GM21786 (cell line): ENCODE measurements around the gene DCANP1.

ENCODE experiments used
- ATAC-seq: cut with Tn5 transposase; IDR thresholded peaks from one replicate; pipeline ENCODE4 v1.9.1; 2021; ENCODE audit not compliant: unreplicated experiment

Gene DCANP1

GRCh38 chr5:135442431-135443160 is 4.6 kb downstream of the DCANP1 start:
- ATAC-seq: no peak

- ATAC-seq: no peak
Observed at GRCh38 chr5:135441919-135442318, 5.2 kb downstream of the DCANP1 start.

- ATAC-seq: no peak
Observed at GRCh38 chr5:135441350-135441831, 5.8 kb downstream of the DCANP1 start.

GRCh38 chr5:135440916-135441315 is 6.2 kb downstream of the DCANP1 start:
- no peak for ATAC-seq

- no peak for ATAC-seq
Observed at GRCh38 chr5:135439231-135440205, 7.6 kb downstream of the DCANP1 start.

GRCh38 chr5:135438636-135439221 is 8.4 kb downstream of the DCANP1 start:
- ATAC-seq: no peak

- no peak for ATAC-seq
Observed at GRCh38 chr5:135437796-135438560, 9.2 kb downstream of the DCANP1 start.

GRCh38 chr5:135437422-135437795 is 9.7 kb downstream of the DCANP1 start:
- ATAC-seq: no peak

- ATAC-seq: no peak
Observed at GRCh38 chr5:135436951-135437418, 10.2 kb downstream of the DCANP1 start.

GRCh38 chr5:135435467-135436330 is 11.4 kb downstream of the DCANP1 start:
- ATAC-seq: no peak

- no peak for ATAC-seq
Observed at GRCh38 chr5:135434591-135435466, 12.3 kb downstream of the DCANP1 start.

- ATAC-seq: no peak
Observed at GRCh38 chr5:135433681-135434426, 13.3 kb downstream of the DCANP1 start.

GRCh38 chr5:135432113-135432512 is 15.0 kb downstream of the DCANP1 start:
- no peak for ATAC-seq

GRCh38 chr5:135430135-135430437 is 17.1 kb downstream of the DCANP1 start:
- no peak for ATAC-seq

- no peak for ATAC-seq
Observed at GRCh38 chr5:135429301-135430134, 17.6 kb downstream of the DCANP1 start.

- no peak for ATAC-seq
Observed at GRCh38 chr5:135428586-135428985, 18.6 kb downstream of the DCANP1 start.
